NOMO-1 treated with dmso at 0.1 percent for 144 hours (cell line): ENCODE measurements around the gene PRDM7.
"Not testable (repeated sequence)": the region's sequence is repeated elsewhere in the genome, so short reads cannot be mapped to it uniquely, and the experiment has no call there.

ENCODE experiments used
- DNase-seq: peaks from one replicate; lab custom pipeline; 2025; ENCODE audit not compliant: unreplicated experiment; lab: John Stamatoyannopoulos, UW

Gene PRDM7

DNA sequence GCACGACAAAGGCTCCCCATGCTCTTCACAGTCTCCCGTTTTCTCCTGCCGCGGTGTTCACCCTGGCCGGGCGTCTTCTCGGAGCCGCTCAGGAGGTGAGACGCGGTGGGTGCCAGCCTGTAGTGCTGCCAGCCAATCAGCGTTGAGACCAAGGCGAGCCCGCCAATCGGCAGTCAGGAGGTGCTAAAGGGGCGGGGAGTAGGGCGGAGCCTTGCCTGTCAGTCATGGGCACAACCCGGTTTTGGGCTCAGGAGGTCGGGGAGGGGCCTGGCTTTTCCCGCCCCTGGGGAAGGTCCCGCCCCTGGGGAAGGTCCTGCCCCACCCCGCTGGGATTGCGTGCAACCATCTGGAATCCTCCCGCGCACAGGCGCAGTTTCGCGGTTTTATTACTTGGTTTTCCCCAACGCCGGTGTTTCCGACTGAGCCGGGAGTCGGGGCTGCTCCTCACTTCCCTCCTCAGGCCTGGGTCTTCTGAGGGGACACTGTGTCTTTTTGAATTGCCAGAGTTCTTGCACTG, at the start of gene PRDM7:
PRDM7 (minus strand) TSS at position 92 of the 517 bp plus-strand sequence. CDS start 1,421 bp downstream, outside the sequence.
- peak; percentile 95 for DNase-seq

DNA sequence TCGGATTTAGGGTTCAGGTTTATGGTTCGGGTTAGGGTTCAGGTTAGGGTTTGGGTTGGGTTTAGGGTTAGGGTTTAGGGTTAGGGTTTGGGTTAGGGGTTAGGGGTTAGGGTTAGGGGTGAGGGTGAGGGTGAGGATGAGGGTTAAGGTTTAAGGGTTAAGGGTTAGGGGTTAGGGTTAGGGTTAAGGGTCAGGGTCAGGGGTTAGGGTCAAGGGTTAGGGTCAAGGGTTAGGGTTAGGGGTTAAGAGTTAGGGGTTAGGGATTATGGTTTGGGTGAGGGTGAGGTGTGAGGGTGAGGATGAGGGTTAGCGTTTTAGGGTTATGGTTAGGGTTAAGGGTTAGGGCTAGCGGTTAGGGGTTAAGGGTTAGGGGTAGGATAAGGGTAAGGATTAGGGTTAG, 44.7 kb upstream of the PRDM7 start:
- DNase-seq: not testable (repeated sequence)

DNA sequence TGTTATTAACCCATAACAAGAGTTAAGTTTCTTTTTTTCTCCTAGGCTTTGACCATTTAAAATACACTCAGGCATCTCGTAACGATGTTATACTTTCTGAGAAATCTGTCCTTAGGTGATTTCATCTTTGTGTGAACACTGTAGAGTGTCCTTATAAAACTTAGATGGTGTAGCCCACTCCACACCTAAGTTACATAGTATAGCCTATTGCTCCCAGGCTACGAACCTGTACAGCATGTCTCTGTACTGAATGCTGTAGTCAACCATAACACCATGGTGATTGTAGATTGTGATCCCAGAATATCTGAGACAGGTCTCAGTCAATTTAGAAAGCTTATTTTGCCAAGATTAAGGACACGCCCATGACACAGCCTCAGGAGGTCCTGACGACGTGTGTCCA, 30.5 kb upstream of the PRDM7 start:
- not testable (repeated sequence) for DNase-seq

DNA sequence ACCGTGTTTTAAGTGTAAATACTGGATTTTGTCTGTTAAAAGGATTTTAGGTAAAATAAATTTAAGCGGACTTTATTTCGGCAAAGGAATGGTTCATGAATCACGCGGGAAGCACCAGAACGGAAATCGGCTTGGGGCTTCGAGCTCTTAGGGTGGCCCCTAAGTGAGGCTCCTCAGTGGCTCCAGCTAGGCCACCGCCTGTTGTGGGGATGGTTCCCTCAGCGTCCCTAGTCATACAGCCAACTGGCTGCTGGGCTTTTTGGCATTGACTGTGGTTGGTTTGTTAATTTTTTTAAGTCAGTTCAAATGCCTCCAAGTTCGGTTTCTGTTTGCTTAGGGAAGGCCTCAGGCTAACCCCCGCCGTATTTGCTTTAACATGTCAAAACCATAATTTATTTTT, 29.9 kb upstream of the PRDM7 start:
- not testable (repeated sequence) for DNase-seq

DNA sequence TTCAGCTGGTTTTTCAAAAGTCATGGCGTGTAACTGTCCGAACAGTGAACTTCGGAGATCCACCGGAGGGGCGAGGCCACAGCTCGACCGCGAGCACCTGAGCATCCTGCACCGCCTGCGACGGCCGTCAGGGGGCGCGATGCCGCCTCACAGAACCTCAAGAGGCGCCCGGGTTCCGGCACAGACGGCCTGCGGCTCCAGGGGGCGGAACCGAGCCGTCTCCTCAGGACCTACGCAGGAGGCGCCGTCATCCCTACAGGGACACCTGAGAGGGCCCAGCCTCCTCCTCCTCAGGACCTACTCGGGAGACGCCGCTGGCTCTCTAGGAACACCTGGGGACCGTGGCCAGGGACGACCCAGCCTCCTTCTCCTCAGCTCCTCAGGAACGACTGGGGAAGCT, 29.1 kb upstream of the PRDM7 start:
- DNase-seq: not testable (repeated sequence)

DNA sequence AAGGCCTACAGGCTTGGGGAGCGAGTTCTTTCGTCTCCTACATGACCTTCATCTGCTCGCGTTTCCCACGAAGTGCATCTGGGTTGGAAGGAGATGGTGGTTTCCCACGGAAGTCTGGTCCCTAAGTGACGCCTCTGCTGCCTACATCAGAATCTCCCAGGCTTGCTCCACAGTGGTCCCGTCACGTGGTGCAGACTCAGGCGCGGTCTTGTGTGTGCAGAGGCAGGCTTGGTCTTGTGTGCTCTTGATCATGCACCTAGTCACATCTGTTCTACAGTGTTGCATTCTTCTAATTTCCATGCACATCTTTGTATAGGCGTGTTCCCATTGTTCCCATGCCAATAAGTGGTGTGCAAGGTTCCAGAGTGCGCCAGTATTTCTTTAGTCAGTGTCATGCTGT, 27.6 kb upstream of the PRDM7 start:
- DNase-seq: not testable (repeated sequence)

DNA sequence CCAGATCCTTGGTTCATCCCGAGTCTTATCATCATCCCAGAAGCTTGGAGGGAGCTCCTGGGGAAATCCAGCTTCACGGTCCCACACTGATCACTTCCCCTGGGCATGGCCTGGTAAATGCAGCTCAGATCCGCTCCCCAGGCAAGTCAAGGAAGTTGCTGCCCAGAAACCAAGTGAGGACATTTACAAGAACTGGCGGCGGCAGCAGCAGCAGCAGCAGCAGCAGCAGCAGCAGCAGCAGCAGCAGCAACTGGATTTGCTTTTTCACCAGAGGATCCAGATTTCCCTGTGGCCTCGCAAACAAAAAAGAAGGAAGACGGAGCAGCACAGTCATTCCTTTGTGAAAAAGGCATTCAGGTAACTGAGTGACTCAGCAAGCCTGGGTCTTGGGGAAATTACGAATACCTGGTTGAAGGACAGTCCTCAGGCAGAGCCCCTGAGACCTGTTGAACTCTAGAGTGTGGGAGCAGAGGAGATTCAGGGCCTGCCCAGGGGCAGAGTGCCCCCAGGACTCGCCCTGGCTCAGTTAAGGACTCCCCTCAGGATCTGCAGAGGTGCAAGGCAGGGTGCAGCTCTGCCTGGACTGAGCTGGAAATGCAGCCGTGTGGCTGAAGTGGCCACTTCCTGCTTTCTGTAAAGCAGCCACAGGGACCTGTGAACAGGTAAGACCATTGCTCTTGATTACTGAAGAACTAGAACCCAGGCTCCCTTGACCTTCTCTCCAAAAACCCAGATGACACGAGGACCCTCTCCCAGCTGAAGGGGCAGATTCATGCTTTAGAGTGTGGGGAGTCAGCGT, 25.2 kb upstream of the PRDM7 start:
- not testable (repeated sequence) for DNase-seq

DNA sequence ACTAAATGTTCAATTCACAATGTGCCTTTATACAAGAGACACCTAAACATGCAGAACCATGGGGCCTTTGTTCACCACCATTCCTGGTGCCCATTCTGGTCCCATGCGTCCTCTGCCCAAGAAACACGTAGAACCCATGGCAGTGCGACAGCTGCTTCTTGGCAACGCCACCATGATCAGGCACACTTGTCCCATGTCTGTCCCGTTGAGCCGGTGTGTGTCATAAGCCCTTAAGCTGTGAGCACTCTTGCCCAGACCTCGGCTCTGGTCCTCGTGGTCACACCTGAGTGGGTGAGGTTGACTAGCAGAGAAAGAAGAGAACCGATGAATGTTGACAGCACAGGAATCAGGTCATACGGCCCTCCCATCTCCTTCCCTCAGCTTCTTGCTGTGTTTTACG, 24.2 kb upstream of the PRDM7 start:
- DNase-seq: not testable (repeated sequence)

DNA sequence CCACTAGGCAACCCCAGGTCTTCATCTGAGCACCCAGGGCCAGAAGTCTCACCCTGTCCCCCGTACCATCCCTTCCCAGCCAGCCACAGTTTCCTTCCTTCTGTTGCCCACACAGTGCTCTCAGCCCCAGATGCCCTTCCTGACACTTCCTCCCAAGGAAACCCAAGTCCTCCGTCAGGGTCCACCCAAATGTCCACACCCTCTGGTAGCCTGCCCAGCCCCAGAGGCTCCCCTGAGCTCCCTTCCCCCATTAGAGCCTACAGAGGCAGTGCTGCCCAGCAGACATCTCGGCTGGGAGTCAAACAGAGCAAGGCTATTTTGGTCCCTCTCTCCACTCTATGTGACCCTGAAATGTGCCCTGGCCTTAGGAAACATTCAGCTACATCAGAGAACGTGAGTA, 23.7 kb upstream of the PRDM7 start:
- not testable (repeated sequence) for DNase-seq

DNA sequence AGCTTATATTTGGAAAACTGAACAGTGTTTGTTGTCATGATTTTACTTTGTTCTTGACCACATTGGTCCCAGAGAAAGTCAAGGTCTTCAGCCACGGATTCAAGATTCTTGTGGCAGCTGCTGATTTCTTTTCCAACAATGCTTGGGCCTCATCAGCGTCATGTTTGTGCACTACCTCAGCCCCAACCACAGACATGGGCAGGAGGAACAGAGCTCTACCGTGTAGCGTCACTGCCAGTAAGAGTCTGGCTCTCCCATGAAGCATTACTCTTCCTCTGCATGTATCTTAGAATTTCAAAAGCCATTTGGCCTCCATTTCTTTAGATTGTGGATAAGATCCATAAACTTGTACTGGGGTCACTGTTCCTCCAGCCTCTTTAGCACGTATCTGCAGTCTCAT, 23.1 kb upstream of the PRDM7 start:
- not testable (repeated sequence) for DNase-seq

DNA sequence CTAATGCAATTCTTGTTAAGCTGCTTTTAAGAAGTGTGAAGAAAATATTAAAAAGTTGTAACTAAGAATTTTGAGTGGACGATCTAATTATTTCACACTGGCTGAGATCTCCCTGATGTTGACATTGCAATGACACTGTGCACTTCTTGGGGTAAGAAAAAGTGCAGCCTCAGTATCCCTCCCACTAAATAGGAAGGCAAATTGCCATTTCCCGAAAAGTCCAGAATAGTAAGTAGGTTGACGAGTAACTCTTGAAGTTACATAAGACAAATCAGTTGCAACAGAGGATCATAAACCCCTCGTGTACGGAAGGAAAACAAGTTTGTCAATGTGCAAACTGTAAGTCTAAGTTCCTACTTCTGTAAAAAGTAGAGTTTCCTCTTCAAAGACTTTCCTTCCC, 21.8 kb upstream of the PRDM7 start:
- not testable (repeated sequence) for DNase-seq

DNA sequence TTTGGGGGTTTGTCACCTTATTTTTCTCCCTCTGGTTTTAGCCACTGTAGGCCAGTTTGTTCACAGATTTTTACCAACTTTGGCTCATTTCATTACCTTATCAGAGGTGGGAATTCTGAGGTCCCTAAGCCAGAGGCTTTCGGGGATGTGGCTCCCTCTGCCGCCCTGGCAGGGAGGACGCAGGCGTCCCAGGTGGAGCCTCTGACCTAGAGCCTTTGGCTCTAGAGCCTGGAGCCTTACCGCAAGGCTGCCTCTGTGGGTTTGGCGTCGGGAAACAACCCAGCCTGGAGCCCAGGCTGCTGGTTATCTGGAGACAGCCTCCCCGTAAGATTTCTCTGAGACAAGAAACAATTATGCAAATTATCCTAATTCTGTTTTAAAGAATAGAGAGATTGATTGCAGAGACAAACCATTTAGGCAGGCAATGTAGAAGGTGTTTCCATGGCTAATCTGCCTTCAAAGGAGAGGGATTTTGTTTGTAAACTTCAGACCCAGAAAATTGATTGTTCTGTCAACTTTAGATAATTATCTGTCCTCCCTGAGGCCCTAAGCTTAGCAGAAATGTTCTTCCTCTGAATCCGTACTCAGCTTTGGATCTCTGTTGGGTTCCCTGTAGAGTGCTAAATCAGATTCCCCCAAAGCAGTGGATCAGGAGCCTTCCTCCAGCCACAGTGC, 20.0 kb upstream of the PRDM7 start:
- peak; percentile 32 for DNase-seq

DNA sequence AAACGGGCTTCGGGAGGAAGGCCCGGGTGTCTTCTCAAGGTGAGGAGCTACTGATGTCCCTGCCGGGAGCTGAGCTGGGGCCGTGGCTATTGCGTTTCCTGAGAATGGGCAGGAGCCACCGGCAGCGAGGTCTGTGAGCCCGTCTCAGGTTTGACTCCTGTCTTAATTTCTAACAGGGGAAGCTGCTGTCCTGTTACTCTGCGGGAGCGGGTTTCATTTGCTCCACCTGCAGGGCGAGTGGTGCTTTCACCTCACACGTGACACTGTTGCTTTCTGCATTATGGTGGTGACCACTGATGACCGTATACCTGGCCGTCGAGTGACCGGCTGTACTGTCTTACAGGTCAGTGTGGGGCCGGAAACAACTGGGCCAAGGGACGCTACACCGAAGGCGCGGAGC, 17.7 kb upstream of the PRDM7 start:
- not testable (repeated sequence) for DNase-seq

DNA sequence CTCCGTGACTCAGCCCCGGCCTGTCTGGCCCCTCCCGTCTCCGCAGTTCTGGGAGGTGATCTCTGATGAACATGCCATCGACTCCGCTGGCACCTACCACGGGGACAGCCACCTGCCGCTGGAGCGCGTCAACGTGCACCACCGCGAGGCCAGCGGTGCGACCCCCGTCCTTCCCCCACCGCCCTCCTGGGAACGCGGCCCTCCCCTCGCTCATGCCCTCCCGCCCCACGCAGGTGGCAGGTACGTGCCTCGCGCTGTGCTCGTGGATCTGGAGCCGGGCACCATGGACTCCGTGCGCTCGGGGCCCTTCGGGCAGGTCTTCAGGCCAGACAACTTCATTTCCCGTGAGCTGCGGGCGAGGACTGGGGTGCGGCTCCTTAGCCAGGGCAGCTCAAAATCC, 17.2 kb upstream of the PRDM7 start:
- not testable (repeated sequence) for DNase-seq

DNA sequence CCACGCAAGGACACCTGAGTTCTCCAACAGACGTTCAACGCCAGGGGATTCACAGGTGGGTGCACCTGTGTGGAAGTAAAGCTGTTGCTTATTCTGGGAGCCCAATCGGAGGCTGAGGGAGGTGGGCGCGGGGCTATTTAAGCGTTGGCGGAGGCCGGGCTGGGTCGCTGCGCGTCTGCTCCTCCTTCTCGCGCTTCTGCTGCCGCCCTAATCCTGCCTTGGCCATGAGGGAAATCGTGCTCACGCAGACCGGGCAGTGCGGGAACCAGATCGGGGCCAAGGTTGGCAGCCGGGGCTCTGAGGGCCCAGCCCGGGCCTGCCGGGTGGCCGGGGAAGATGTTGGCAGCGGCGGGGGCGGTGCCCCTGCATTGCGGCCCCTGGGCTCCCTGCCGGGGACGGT, 16.7 kb upstream of the PRDM7 start:
- not testable (repeated sequence) for DNase-seq

DNA sequence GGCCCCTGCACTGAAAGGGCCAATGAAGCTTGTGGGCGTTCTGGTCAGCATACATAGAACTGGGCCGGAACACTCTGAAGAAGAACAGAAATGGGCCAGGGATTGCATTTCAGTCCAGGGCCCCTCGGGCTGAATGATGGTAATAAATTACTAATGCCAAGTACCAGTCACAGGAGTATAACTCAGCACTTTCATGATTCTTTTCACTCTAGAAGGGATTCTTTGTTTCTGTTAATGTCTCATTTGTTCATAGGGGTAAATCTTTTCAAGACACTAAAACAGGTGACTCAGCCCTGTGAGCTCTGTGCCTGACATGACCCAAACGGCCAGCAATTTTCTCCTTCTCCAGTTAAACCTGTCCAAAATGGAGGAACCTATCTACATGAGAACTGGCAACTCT, 15.7 kb upstream of the PRDM7 start:
- DNase-seq: not testable (repeated sequence)

DNA sequence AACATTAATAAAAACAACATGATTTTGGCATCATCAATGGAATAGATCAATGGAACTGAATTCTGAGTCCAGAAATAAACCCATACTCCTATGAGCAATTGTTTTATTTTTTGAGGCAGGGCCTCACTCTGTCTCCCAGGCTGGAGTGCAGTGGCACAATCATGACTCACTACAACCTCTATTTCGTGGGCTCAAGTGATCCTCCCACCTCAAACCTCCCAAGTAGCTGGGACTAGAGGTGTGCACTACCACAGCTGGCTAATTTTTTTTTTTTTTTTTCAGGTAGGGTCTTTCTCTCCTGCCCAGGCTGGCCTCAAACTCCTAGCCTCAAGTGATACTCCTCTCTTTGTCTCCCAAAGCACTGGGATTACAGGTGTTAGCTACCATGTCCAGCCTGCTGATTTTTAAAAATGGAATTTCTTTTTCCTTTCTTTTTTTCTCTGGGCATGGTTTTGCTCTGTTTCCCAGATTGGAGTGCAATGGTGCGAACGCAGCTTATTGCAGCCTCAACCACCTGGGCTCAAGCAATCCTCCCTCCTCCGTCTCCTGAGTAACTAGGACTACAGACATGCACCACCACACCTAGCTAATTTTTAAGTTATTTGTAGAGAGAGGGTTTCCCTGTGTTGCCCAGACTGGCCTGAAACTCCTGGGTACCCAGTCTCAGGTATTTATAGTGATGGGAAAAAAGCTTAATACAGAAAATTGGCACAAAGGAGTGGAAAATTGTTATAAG, 7.3 kb upstream of the PRDM7 start:
- DNase-seq: no peak

DNA sequence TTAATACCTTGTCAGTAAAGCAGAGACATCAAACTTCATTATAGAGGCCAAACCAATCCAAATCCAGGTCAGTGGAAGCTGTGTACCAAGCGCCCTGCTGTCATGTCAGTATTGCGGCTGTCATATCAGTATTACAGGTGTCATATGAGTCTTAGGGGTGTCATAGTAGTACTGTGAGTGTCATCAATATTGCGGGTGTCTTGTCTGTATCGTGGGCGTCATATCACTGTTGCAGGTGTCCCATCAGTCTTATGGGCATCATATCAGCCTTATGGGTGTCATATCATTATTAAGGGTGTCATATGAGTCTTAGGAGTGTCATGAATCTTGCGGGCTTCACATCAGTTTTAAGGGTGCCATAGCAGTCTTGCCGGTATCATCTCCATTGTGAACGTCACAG, 6.0 kb upstream of the PRDM7 start:
- no peak for DNase-seq

DNA sequence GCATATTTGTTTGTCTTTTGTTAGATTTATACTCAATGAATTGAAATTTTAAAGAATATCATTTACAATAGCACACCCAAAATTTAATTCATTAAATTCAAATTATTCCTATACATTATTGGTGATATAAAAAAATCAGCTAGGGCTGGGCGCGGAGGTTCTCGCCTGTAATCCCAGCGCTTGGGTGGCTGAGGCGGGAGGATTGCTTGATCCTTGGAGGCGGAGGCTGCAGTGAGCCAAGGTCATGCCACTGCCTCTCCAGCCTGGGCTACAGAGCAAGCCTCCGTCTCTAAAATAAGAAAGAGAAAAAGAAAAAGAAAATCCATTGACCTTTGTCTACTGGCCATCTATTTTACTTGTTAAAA, 4.5 kb upstream of the PRDM7 start:
- no peak for DNase-seq

DNA sequence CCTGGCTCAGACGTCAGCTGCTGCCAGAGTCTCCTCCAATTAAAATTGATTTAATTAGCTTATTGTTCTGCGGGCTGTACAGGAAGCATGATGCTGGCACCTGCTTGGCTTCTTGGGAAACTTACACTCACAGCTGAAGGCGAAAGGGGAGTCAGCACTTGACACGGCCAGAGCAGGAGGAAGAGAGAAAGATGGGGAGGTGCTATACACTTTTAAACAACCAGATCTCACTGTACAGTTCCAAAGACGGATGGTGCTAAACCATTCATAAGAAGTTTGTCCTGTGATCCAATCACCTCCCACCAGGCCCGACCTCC, 1.4 kb upstream of the PRDM7 start:
- peak; percentile 44 for DNase-seq

DNA sequence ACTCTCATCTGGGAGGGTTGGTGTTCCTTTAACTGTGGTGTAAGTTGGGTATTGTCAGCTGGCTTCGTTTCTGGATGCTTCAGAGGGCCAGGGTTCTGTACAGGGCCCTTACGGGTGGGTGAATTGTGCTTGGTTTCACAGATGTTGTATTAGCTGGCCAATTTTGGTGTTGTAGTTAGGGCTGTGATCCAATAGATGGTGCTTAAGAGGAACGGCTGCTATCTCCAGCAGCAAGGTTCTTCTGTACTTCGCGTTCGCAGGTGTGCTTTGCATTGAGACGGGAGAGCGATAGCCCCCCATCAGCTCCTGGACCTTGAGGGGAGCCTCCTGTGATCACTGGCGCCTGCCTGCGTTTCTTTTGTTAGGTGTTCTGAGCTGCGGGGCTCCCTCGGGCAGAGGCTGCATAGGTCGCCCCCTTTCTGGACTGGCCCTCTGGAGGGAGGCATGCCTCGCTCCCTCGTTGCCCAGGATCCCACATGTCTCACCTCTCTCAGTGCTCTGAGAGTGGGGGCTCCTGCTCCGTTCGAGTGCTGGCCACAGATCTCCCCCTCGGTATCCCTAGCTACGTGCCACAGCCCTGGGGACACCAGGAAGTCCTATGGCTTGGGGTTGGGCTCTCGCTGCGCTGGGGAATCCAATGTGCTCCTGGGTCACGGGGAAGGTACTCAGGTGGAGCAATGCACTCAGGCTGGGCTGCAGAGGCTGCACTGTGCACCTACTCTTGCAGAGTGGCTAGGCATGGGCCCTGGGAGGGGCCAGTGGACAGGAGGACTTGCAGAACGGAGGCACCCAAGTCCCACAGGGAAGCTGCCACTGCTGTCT, 837 bp upstream of the PRDM7 start:
- DNase-seq: peak; percentile 57
